Endodermal cell (in vitro differentiated cells): ENCODE measurements around the gene EFNA2. TPM values are rescaled to one million over a fixed set of nuclear protein-coding genes. Genes with fewer than 3 reads are reported as not detected.
"Not testable (repeated sequence)": the region's sequence is repeated elsewhere in the genome, so short reads cannot be mapped to it uniquely, and the experiment has no call there.

Experiments used
- DNase-seq: peaks from one replicate; pipeline ENCODE4 v3.0.0-alpha.2; 2017
- H3K27ac ChIP-seq: 2 replicates; pipeline ENCODE4 v1.5.1; 2013; ENCODE audit warnings: mild to moderate bottlenecking, low read depth, low read length, moderate library complexity
- H3K27me3 ChIP-seq: 2 replicates; pipeline ENCODE4 v1.6.1; 2013; ENCODE audit warnings: mild to moderate bottlenecking, low read length, moderate library complexity; ENCODE audit not compliant: insufficient read depth, control insufficient read depth, poor library complexity, severe bottlenecking
- H3K36me3 ChIP-seq: 2 replicates; pipeline ENCODE4 v1.7.0; 2013; ENCODE audit warnings: mild to moderate bottlenecking, low read length, moderate library complexity; ENCODE audit not compliant: control insufficient read depth, insufficient read depth
- H3K4me1 ChIP-seq: one replicate; pipeline ENCODE4 v1.7.0; 2013; ENCODE audit warnings: low read length; ENCODE audit not compliant: control insufficient read depth, insufficient read depth
- H3K4me3 ChIP-seq: 2 replicates; pipeline ENCODE4 v1.5.1; 2013; ENCODE audit warnings: mild to moderate bottlenecking, low read length, moderate library complexity
- H3K9ac ChIP-seq: 2 replicates; pipeline ENCODE4 v1.6.1; 2013; ENCODE audit warnings: mild to moderate bottlenecking, low read length, moderate library complexity; ENCODE audit not compliant: poor library complexity, severe bottlenecking; ENCODE audit errors: extremely low read depth
- H3K9me3 ChIP-seq: 2 replicates; pipeline ENCODE4 v1.6.1; 2013; ENCODE audit warnings: mild to moderate bottlenecking, low read length, moderate library complexity; ENCODE audit not compliant: control insufficient read depth
- H3K27ac Mint-ChIP-seq: 2 replicates; pipeline ENCODE4 v1.8.0; 2020; ENCODE audit warnings: mixed read lengths
- H3K27me3 Mint-ChIP-seq: 2 replicates; pipeline ENCODE4 v1.8.0; 2021; ENCODE audit warnings: mild to moderate bottlenecking, mixed read lengths; ENCODE audit not compliant: insufficient read depth
- H3K36me3 Mint-ChIP-seq: 2 replicates; pipeline ENCODE4 v1.8.0; 2020; ENCODE audit warnings: low read depth, mixed read lengths
- H3K4me1 Mint-ChIP-seq: 2 replicates; pipeline ENCODE4 v1.8.0; 2020; ENCODE audit warnings: mixed read lengths
- H3K4me3 Mint-ChIP-seq: 2 replicates; pipeline ENCODE4 v1.8.0; 2020; ENCODE audit warnings: mild to moderate bottlenecking, moderate library complexity, mixed read lengths
- H3K9me3 Mint-ChIP-seq: 2 replicates; pipeline ENCODE4 v1.8.0; 2020; ENCODE audit warnings: mild to moderate bottlenecking, mixed read lengths
- WGBS, 2 experiments: methylation state at CpG; one replicate each; pipeline versions ENCODE4 v1.1.5 to v1.1.7; 2013; ENCODE audit warnings: missing lambda C conversion rate in 2 of 2, mixed read lengths in 1 of 2; ENCODE audit not compliant: insufficient coverage in 1 of 2, insufficient read length in 1 of 2; 5-methylcytosine and 5-hydroxymethylcytosine counted together
- total RNA-seq, 2 donors: library from RNA; stranded (reverse); fragmentation: NEBNext Ultra II Directional in 1 of 2; extraction: Animal tissue kit (Norgen Biotek cat#: 25700) in 1 of 2; gene quantifications; 2 replicates in 1 of 2; 3 replicates in 1 of 2; pipeline ENCODE4 v1.2.1, GENCODE V29; 2021
- TF ChIP-seq, protein P1 (sequence below): fragments of 200-600 bp; sonication (generic); conservative IDR thresholded peaks from 2 replicates; pipeline ENCODE4 v1.5.0; 2021; ENCODE audit warnings: antibody characterized with exemption, mild to moderate bottlenecking

Gene EFNA2
- total RNA-seq, 2 donors from 2014 or later: 28.6 to 30.7 TPM

DNA sequence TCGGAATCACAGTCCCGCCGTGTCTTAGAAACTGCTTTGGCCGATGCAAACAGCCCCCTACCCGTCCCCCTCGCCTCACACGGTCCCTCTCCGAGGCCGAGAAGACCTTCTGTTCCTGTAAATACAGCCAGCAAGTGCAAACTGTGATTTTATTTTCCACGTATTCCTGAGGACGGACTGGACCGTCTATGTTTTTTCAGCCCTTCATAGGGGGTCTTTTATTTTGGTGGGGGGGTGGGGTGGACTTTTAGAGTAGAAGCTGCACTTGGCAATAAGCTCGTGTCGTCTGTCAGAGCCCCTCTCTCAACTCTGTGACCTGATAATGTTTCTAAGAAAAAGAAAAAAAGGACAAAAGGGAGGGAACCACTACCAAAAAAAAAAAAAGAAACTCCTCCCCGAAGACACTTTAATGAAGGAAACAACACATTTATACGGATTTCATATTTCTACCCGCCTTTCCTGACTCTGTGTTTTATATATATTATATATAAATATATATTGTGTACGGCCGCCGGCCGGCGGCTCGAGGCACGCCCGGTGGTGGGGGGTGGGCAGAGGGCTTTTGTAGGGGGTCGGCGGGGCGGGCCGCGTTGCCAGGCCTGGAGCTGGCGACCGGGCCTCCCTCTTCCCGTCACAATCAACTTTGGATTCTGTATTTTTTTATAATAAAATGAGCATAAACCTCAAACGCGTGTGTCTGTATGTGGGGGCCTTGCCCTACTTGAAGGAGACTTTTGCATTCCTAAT, 15.2 kb downstream of the EFNA2 start:
- Mint-ChIP-seq H3K4me1 (no peaks in the 10 kb centered on the region), H3K4me3 (no peak overlapping the region), H3K27ac (no peak overlapping the region), H3K36me3 (peaks cover 16% of the 10 kb centered on the region), H3K27me3 (no peaks in the 10 kb centered on the region), H3K9me3 (no peaks in the 10 kb centered on the region)
- Histone ChIP-seq H3K4me1 (no peaks in the 10 kb centered on the region), H3K27ac (no peak overlapping the region), H3K36me3 (peaks cover 10% of the 10 kb centered on the region), H3K9me3 (no peaks in the 10 kb centered on the region), H3K4me3 (no peak overlapping the region), H3K9ac (no peak overlapping the region), H3K27me3 (no peaks in the 10 kb centered on the region)
- WGBS, 2 experiments: 92 to 94% methylated on average over 15 to 23 of the region's 35 CpGs
- TF ChIP-seq, protein P1, sequence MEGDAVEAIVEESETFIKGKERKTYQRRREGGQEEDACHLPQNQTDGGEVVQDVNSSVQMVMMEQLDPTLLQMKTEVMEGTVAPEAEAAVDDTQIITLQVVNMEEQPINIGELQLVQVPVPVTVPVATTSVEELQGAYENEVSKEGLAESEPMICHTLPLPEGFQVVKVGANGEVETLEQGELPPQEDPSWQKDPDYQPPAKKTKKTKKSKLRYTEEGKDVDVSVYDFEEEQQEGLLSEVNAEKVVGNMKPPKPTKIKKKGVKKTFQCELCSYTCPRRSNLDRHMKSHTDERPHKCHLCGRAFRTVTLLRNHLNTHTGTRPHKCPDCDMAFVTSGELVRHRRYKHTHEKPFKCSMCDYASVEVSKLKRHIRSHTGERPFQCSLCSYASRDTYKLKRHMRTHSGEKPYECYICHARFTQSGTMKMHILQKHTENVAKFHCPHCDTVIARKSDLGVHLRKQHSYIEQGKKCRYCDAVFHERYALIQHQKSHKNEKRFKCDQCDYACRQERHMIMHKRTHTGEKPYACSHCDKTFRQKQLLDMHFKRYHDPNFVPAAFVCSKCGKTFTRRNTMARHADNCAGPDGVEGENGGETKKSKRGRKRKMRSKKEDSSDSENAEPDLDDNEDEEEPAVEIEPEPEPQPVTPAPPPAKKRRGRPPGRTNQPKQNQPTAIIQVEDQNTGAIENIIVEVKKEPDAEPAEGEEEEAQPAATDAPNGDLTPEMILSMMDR: no peak
- no peak for DNase-seq

DNA sequence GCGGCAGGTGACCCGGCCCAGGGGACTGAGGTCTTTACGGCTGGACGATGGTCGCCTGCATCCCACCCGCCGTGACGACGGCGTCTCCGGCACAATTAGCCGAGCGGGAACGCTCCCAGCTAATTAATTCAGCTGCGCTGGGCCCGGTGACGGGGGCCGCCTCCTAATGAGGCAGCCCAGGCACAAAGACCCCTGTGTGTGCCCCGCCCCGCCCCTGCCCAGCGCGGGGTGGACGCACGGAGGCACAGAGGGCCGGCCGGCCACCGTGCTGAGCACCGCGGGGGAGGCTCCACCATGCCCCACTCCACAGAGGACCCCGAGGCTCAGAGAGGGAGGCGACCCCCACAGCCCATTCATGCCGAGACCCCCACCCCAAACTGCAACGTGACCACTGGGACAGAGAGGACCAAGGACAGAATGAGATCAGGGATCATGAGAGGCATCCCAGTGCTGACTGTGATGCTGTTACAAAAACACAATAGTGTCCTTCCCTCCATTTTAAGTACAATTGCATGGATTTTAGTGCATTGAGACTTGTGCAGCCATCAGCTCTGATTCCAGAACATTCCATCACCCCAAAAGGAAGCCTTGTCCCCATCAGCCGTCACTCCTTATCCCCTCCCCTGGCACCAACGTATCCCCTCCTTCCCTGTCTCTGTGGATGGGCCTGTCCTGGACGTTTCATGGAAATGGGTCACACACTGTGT, 17.0 kb downstream of the EFNA2 start:
- H3K27me3 ChIP-seq: no peaks in the 10 kb centered on the region
- TF ChIP-seq, protein P1: no peak
- Mint-ChIP-seq H3K4me1 (no peaks in the 10 kb centered on the region), H3K27me3 (no peaks in the 10 kb centered on the region), H3K9me3 (no peaks in the 10 kb centered on the region), H3K27ac (peak overlapping the region; percentile 36), H3K4me3 (no peak overlapping the region), H3K36me3 (peaks cover 13% of the 10 kb centered on the region)
- no peaks in the 10 kb centered on the region for H3K9me3 ChIP-seq
- H3K4me3 ChIP-seq: no peak overlapping the region
- no peak for DNase-seq
- H3K4me1 ChIP-seq: no peaks in the 10 kb centered on the region
- no peak overlapping the region for H3K27ac ChIP-seq
- 86 to 92% methylated on average over 20 to 36 of the region's 36 CpGs for WGBS, 2 experiments
- no peaks in the 10 kb centered on the region for H3K36me3 ChIP-seq
- H3K9ac ChIP-seq: no peak overlapping the region

- Histone ChIP-seq H3K27me3 (no peaks in the 10 kb centered on the region), H3K9me3 (no peaks in the 10 kb centered on the region), H3K4me3 (no peak overlapping the region), H3K27ac (no peak overlapping the region), H3K4me1 (no peaks in the 10 kb centered on the region), H3K36me3 (no peaks in the 10 kb centered on the region), H3K9ac (no peak overlapping the region)
- DNase-seq: no peak
- peaks cover 5% of the 10 kb centered on the region for H3K36me3 Mint-ChIP-seq
- H3K27ac Mint-ChIP-seq: no peak overlapping the region
- no peaks in the 10 kb centered on the region for H3K27me3 Mint-ChIP-seq
- no peaks in the 10 kb centered on the region for H3K9me3 Mint-ChIP-seq
- 92 to 94% methylated on average over 24 to 28 of the region's 28 CpGs for WGBS, 2 experiments
- TF ChIP-seq, protein P1: no peak
- no peak overlapping the region for H3K4me3 Mint-ChIP-seq
- no peaks in the 10 kb centered on the region for H3K4me1 Mint-ChIP-seq
Observed at GRCh38 chr19:1304197-1304924, 18.7 kb downstream of the EFNA2 start.

DNA sequence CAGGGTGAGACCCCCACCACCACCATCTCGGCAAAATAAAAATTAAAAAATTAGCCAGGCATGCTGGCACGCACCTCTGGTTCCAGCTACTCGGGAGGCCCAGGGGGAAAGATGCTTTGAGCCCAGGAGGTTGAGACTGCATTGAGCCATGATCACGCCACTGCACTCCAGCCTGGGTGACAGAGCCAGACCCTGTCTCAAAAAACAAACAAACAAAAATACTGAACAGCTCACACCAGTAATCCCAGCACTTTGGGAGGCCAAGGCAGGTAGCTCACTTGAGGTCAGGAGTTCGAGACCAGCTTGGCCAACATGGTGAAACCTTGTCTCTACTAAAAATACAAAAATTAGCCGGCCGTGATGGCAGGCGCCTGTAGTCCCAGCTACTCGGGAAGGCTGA, 19.7 kb downstream of the EFNA2 start:
- H3K4me3 ChIP-seq, H3K36me3 ChIP-seq, H3K4me3 Mint-ChIP-seq, H3K4me1 ChIP-seq, H3K4me1 Mint-ChIP-seq, H3K36me3 Mint-ChIP-seq, H3K9ac ChIP-seq, H3K9me3 Mint-ChIP-seq, DNase-seq, H3K27me3 Mint-ChIP-seq, H3K27ac Mint-ChIP-seq, H3K9me3 ChIP-seq, H3K27me3 ChIP-seq, H3K27ac ChIP-seq: not testable (repeated sequence)
- WGBS, 2 experiments: 87 to 89% methylated on average over 6 to 9 of the region's 9 CpGs
